ENCODE data around the gene ARHGAP23.
"Not testable (repeated sequence)": the region's sequence is repeated elsewhere in the genome, so short reads cannot be mapped to it uniquely, and the experiment has no call there.

DNA sequence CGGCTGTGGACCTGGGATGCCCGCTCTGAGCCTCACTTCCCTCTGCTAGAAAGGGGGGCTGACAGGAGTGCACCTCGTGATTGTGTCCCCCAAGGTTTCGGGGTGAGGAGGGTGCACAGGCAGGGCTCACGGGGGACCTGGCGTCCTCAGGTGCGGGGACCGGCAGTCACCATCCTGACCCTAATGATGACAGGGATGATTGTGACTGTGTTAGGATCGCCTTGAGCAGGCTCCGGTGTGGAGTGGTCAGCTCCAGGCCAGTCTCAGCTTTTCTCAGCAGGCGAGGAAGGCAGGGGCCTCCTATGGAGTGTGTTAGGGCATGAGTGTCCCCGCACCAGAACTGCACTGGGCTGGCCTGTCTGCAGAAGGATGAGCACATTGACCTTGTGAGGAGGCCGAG lies 49.7 kb downstream of the ARHGAP23 start:
- not testable (repeated sequence) for TF ChIP-seq SNAI2 (CRISPR knock-in tag; IDR thresholded peaks at IDR 0.05); ZFP3 (CRISPR knock-in tag; IDR thresholded peaks at IDR 0.05); PPARA (CRISPR knock-in tag; IDR thresholded peaks at IDR 0.05; ENCODE audit: borderline replicate concordance); ZFP30 (CRISPR knock-in tag; IDR thresholded peaks at IDR 0.05); ARNTL (CRISPR knock-in tag; IDR thresholded peaks at IDR 0.05; ENCODE audit: borderline replicate concordance, low read depth); OSR1 (CRISPR knock-in tag; IDR thresholded peaks at IDR 0.05); BACH2 (CRISPR knock-in tag; IDR thresholded peaks at IDR 0.05; ENCODE audit: borderline replicate concordance); ZC3H10 (CRISPR knock-in tag; IDR thresholded peaks at IDR 0.05); RARB (CRISPR knock-in tag; IDR thresholded peaks at IDR 0.05); ZNF8 (CRISPR knock-in tag; IDR thresholded peaks at IDR 0.05); TCF4 (CRISPR knock-in tag; IDR thresholded peaks at IDR 0.05; ENCODE audit: borderline replicate concordance)
- TF ChIP-seq, protein P1, sequence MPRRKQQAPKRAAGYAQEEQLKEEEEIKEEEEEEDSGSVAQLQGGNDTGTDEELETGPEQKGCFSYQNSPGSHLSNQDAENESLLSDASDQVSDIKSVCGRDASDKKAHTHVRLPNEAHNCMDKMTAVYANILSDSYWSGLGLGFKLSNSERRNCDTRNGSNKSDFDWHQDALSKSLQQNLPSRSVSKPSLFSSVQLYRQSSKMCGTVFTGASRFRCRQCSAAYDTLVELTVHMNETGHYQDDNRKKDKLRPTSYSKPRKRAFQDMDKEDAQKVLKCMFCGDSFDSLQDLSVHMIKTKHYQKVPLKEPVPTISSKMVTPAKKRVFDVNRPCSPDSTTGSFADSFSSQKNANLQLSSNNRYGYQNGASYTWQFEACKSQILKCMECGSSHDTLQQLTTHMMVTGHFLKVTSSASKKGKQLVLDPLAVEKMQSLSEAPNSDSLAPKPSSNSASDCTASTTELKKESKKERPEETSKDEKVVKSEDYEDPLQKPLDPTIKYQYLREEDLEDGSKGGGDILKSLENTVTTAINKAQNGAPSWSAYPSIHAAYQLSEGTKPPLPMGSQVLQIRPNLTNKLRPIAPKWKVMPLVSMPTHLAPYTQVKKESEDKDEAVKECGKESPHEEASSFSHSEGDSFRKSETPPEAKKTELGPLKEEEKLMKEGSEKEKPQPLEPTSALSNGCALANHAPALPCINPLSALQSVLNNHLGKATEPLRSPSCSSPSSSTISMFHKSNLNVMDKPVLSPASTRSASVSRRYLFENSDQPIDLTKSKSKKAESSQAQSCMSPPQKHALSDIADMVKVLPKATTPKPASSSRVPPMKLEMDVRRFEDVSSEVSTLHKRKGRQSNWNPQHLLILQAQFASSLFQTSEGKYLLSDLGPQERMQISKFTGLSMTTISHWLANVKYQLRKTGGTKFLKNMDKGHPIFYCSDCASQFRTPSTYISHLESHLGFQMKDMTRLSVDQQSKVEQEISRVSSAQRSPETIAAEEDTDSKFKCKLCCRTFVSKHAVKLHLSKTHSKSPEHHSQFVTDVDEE (CRISPR knock-in tag; IDR thresholded peaks at IDR 0.05): not testable (repeated sequence)
- TF ChIP-seq, protein P2, sequence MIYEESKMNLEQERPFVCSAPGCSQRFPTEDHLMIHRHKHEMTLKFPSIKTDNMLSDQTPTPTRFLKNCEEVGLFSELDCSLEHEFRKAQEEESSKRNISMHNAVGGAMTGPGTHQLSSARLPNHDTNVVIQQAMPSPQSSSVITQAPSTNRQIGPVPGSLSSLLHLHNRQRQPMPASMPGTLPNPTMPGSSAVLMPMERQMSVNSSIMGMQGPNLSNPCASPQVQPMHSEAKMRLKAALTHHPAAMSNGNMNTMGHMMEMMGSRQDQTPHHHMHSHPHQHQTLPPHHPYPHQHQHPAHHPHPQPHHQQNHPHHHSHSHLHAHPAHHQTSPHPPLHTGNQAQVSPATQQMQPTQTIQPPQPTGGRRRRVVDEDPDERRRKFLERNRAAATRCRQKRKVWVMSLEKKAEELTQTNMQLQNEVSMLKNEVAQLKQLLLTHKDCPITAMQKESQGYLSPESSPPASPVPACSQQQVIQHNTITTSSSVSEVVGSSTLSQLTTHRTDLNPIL (CRISPR knock-in tag; IDR thresholded peaks at IDR 0.05; ENCODE audit: low read depth): not testable (repeated sequence)
- TF ChIP-seq, protein P3, sequence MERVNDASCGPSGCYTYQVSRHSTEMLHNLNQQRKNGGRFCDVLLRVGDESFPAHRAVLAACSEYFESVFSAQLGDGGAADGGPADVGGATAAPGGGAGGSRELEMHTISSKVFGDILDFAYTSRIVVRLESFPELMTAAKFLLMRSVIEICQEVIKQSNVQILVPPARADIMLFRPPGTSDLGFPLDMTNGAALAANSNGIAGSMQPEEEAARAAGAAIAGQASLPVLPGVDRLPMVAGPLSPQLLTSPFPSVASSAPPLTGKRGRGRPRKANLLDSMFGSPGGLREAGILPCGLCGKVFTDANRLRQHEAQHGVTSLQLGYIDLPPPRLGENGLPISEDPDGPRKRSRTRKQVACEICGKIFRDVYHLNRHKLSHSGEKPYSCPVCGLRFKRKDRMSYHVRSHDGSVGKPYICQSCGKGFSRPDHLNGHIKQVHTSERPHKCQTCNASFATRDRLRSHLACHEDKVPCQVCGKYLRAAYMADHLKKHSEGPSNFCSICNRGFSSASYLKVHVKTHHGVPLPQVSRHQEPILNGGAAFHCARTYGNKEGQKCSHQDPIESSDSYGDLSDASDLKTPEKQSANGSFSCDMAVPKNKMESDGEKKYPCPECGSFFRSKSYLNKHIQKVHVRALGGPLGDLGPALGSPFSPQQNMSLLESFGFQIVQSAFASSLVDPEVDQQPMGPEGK (CRISPR knock-in tag; IDR thresholded peaks at IDR 0.05; ENCODE audit: borderline replicate concordance): not testable (repeated sequence)

Measured in SK-N-SH treated with all-trans-retinoic acid at 6 μM for 48 hours (cell line).